HepG2 (cell line): Measurements from ENCODE around the gene AGMO.

Experiments used
- GABPA ChIP-seq, 2 experiments: IDR thresholded peaks; 2 replicates each; pipeline ENCODE4 v1.6.1; 2011 to 2016; ENCODE audit warnings: low read depth in 2 of 2, low read length in 1 of 2, missing biosample characterization in 1 of 2, missing genetic modification characterization in 1 of 2
- MXD4 ChIP-seq: IDR thresholded peaks from 2 replicates; pipeline ENCODE4 v1.6.1; 2016; ENCODE audit warnings: mild to moderate bottlenecking, missing biosample characterization, missing genetic modification reagents
- NR2C2 ChIP-seq: sonication (generic); formaldehyde crosslinking; IDR thresholded peaks from 2 replicates; pipeline ENCODE4 v1.4.0; 2020; ENCODE audit warnings: missing genetic modification reagents, mild to moderate bottlenecking, moderate library complexity, borderline replicate concordance
- POLR2AphosphoS5 ChIP-seq: IDR thresholded peaks from 2 replicates; pipeline ENCODE4 v1.6.1; 2012; ENCODE audit warnings: low read depth, low read length
- ZNF264 ChIP-seq: sonication (generic); formaldehyde crosslinking; IDR thresholded peaks from 2 replicates; pipeline ENCODE4 v1.4.0; 2020; ENCODE audit warnings: missing genetic modification reagents
- ZNF737 ChIP-seq: sonication (generic); formaldehyde crosslinking; IDR thresholded peaks from 2 replicates; pipeline ENCODE4 v1.5.0; 2020; ENCODE audit warnings: missing genetic modification reagents, mild to moderate bottlenecking, borderline replicate concordance
- ZNF775 ChIP-seq: sonication (generic); formaldehyde crosslinking; IDR thresholded peaks from 2 replicates; pipeline ENCODE4 v1.4.0; 2020; ENCODE audit warnings: missing genetic modification reagents, mild to moderate bottlenecking, moderate library complexity, borderline replicate concordance
- TF ChIP-seq, protein P1 (sequence below): sonication (generic); formaldehyde crosslinking; IDR thresholded peaks from 2 replicates; pipeline ENCODE4 v1.8.0; 2022; ENCODE audit warnings: low read depth, missing genetic modification reagents
- TF ChIP-seq, protein P2 (sequence below): IDR thresholded peaks from 2 replicates; pipeline ENCODE4 v1.6.1; 2016; ENCODE audit warnings: missing biosample characterization, missing genetic modification reagents, low read depth
- TF ChIP-seq, protein P3 (sequence below): sonication (generic); formaldehyde crosslinking; IDR thresholded peaks from 2 replicates; pipeline ENCODE4 v1.5.0; 2020; ENCODE audit warnings: mild to moderate bottlenecking, missing genetic modification reagents, moderate library complexity
- TF ChIP-seq, protein P4 (sequence below): sonication (generic); formaldehyde crosslinking; IDR thresholded peaks from 2 replicates; pipeline ENCODE4 v1.5.1; 2020; ENCODE audit warnings: mild to moderate bottlenecking, moderate library complexity, missing genetic modification reagents
- TF ChIP-seq, protein P5 (sequence below): sonication (generic); formaldehyde crosslinking; IDR thresholded peaks from 2 replicates; pipeline ENCODE4 v1.5.1; 2020; ENCODE audit warnings: missing genetic modification reagents, mild to moderate bottlenecking, borderline replicate concordance
- TF ChIP-seq, protein P6 (sequence below): sonication (generic); formaldehyde crosslinking; IDR thresholded peaks from 2 replicates; pipeline ENCODE4 v1.5.1; 2020; ENCODE audit warnings: mild to moderate bottlenecking, missing genetic modification reagents, moderate library complexity

DNA sequence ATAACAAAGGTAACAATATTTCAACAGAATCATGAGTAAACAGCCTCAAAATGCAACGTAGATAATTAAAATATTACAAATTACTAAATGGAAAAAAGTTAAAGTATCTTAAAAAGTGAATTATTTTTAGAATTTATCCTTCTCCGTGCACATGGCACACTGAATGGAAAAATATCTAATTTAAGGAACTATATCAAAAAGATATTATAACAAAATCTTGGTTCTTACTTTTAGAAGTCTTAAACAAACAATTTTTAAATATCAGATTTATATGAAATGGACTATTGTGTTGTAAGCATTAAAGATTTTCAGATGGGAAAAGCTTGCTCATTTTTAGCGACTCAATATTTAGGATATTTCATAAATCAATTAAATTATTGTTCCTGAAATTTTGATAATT, 72.0 kb downstream of the AGMO start:
- TF ChIP-seq ZNF737 (CRISPR knock-in tag), result no peak
- TF ChIP-seq, protein P1, sequence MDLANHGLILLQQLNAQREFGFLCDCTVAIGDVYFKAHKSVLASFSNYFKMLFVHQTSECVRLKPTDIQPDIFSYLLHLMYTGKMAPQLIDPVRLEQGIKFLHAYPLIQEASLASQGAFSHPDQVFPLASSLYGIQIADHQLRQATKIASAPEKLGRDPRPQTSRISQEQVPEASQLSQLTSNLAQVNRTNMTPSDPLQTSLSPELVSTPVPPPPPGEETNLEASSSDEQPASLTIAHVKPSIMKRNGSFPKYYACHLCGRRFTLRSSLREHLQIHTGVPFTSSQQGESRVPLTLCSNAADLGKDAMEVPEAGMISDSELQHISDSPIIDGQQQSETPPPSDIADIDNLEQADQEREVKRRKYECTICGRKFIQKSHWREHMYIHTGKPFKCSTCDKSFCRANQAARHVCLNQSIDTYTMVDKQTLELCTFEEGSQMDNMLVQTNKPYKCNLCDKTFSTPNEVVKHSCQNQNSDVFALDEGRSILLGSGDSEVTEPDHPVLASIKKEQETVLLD (CRISPR knock-in tag), result no peak
- TF ChIP-seq NR2C2 (CRISPR knock-in tag), result no peak
- TF ChIP-seq MXD4 (CRISPR knock-in tag), result no peak
- no peak for TF ChIP-seq ZNF264 (CRISPR knock-in tag)
- TF ChIP-seq POLR2AphosphoS5, result no peak
- TF ChIP-seq, protein P2, sequence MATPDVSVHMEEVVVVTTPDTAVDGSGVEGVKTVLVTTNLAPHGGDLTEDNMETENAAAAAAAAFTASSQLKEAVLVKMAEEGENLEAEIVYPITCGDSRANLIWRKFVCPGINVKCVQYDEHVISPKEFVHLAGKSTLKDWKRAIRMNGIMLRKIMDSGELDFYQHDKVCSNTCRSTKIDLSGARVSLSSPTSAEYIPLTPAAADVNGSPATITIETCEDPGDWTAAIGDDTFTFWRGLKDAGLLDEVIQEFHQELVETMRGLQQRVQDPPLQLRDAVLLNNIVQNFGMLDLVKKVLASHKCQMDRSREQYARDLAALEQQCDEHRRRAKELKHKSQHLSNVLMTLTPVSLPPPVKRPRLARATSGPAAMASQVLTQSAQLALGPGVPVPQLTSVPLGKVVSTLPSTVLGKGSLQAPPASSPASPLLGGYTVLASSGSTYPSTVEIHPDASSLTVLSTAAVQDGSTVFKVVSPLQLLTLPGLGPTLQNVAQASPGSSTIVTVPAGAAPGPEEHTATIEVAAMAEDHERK, result no peak
- TF ChIP-seq, protein P3, sequence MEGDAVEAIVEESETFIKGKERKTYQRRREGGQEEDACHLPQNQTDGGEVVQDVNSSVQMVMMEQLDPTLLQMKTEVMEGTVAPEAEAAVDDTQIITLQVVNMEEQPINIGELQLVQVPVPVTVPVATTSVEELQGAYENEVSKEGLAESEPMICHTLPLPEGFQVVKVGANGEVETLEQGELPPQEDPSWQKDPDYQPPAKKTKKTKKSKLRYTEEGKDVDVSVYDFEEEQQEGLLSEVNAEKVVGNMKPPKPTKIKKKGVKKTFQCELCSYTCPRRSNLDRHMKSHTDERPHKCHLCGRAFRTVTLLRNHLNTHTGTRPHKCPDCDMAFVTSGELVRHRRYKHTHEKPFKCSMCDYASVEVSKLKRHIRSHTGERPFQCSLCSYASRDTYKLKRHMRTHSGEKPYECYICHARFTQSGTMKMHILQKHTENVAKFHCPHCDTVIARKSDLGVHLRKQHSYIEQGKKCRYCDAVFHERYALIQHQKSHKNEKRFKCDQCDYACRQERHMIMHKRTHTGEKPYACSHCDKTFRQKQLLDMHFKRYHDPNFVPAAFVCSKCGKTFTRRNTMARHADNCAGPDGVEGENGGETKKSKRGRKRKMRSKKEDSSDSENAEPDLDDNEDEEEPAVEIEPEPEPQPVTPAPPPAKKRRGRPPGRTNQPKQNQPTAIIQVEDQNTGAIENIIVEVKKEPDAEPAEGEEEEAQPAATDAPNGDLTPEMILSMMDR (CRISPR knock-in tag), result no peak
- TF ChIP-seq, protein P4, sequence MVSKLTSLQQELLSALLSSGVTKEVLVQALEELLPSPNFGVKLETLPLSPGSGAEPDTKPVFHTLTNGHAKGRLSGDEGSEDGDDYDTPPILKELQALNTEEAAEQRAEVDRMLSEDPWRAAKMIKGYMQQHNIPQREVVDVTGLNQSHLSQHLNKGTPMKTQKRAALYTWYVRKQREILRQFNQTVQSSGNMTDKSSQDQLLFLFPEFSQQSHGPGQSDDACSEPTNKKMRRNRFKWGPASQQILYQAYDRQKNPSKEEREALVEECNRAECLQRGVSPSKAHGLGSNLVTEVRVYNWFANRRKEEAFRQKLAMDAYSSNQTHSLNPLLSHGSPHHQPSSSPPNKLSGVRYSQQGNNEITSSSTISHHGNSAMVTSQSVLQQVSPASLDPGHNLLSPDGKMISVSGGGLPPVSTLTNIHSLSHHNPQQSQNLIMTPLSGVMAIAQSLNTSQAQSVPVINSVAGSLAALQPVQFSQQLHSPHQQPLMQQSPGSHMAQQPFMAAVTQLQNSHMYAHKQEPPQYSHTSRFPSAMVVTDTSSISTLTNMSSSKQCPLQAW (CRISPR knock-in tag), result no peak
- TF ChIP-seq, protein P5, sequence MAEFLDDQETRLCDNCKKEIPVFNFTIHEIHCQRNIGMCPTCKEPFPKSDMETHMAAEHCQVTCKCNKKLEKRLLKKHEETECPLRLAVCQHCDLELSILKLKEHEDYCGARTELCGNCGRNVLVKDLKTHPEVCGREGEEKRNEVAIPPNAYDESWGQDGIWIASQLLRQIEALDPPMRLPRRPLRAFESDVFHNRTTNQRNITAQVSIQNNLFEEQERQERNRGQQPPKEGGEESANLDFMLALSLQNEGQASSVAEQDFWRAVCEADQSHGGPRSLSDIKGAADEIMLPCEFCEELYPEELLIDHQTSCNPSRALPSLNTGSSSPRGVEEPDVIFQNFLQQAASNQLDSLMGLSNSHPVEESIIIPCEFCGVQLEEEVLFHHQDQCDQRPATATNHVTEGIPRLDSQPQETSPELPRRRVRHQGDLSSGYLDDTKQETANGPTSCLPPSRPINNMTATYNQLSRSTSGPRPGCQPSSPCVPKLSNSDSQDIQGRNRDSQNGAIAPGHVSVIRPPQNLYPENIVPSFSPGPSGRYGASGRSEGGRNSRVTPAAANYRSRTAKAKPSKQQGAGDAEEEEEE, result no peak
- TF ChIP-seq GABPA (IDR thresholded peaks at IDR 0.05; ENCODE audit: low read depth, low read length), result no peak
- TF ChIP-seq GABPA (CRISPR knock-in tag; IDR thresholded peaks at IDR 0.05; ENCODE audit: low read depth), result no peak
- TF ChIP-seq, protein P6, sequence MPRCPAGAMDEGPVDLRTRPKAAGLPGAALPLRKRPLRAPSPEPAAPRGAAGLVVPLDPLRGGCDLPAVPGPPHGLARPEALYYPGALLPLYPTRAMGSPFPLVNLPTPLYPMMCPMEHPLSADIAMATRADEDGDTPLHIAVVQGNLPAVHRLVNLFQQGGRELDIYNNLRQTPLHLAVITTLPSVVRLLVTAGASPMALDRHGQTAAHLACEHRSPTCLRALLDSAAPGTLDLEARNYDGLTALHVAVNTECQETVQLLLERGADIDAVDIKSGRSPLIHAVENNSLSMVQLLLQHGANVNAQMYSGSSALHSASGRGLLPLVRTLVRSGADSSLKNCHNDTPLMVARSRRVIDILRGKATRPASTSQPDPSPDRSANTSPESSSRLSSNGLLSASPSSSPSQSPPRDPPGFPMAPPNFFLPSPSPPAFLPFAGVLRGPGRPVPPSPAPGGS (CRISPR knock-in tag), result no peak
- TF ChIP-seq ZNF775, result no peak
